Activated CD8-positive, alpha-beta memory T cell treated with anti-CD3 and anti-CD28 coated beads, Interleukin-2, amount 50 U/mL, for 1 hour (primary cell): ENCODE data around the gene MUSK.
"Not testable (repeated sequence)": the region's sequence is repeated elsewhere in the genome, so short reads cannot be mapped to it uniquely, and the experiment has no call there.

Experiments used
- DNase-seq: peaks from one replicate; pipeline ENCODE4 v3.0.0-alpha.2; 2020; ENCODE audit errors: extremely low read depth

The MUSK gene

GRCh38 chr9:110695846-110696245 is 27.3 kb downstream of the MUSK start:
- not testable (repeated sequence) for DNase-seq

GRCh38 chr9:110700953-110701352 is 32.4 kb downstream of the MUSK start:
- DNase-seq = no peak

GRCh38 chr9:110703669-110704068 is 35.1 kb downstream of the MUSK start:
- DNase-seq = no peak

- no peak for DNase-seq
Measured at GRCh38 chr9:110707419-110707818, 38.8 kb downstream of the MUSK start.

GRCh38 chr9:110710420-110710819 is 41.8 kb downstream of the MUSK start:
- no peak for DNase-seq

GRCh38 chr9:110712955-110713354 is 44.4 kb downstream of the MUSK start:
- no peak for DNase-seq

- no peak for DNase-seq
Measured at GRCh38 chr9:110714314-110714713, 45.7 kb downstream of the MUSK start.

GRCh38 chr9:110728058-110728457 is 59.5 kb downstream of the MUSK start:
- no peak for DNase-seq

GRCh38 chr9:110729641-110730040 is 61.0 kb downstream of the MUSK start:
- DNase-seq = no peak

GRCh38 chr9:110731437-110732028 is 62.9 kb downstream of the MUSK start:
- no peak for DNase-seq

- DNase-seq = no peak
Measured at GRCh38 chr9:110738982-110739381, 70.4 kb downstream of the MUSK start.

- DNase-seq = no peak
Measured at GRCh38 chr9:110742741-110743371, 74.3 kb downstream of the MUSK start.

- DNase-seq = no peak
Measured at GRCh38 chr9:110744715-110745384, 76.3 kb downstream of the MUSK start.

- DNase-seq = no peak
Measured at GRCh38 chr9:110745676-110746075, 77.1 kb downstream of the MUSK start.

GRCh38 chr9:110746211-110746930 is 77.8 kb downstream of the MUSK start:
- DNase-seq = no peak

GRCh38 chr9:110748251-110748893 is 79.8 kb downstream of the MUSK start:
- DNase-seq = no peak

- DNase-seq = no peak
Measured at GRCh38 chr9:110750272-110750671, 81.7 kb downstream of the MUSK start.

GRCh38 chr9:110751971-110752370 is 83.4 kb downstream of the MUSK start:
- DNase-seq = no peak

- DNase-seq = no peak
Measured at GRCh38 chr9:110752766-110753165, 84.2 kb downstream of the MUSK start.

GRCh38 chr9:110753731-110754231 is 85.2 kb downstream of the MUSK start:
- DNase-seq = no peak

- DNase-seq = no peak
Measured at GRCh38 chr9:110755179-110755578, 86.6 kb downstream of the MUSK start.

- DNase-seq = no peak
Measured at GRCh38 chr9:110758201-110758600, 89.6 kb downstream of the MUSK start.
